Keratinocyte (primary cell): ENCODE data around the gene PHETA1.

Experiments
- EZH2 ChIP-seq: IDR thresholded peaks from one replicate; pipeline ENCODE4 v1.6.1; 2012; ENCODE audit warnings: inconsistent platforms, mild to moderate bottlenecking, low read length, moderate library complexity
- TF ChIP-seq, protein P1 (sequence below), 3 experiments: IDR thresholded peaks in 1 of 3; conservative IDR thresholded peaks in 1 of 3; optimal IDR thresholded peaks in 1 of 3; 2 replicates in 2 of 3; 3 replicates in 1 of 3; pipeline versions ENCODE3 to v1.5.1; 2011; ENCODE audit warnings: low read length in 3 of 3, mild to moderate bottlenecking in 3 of 3, moderate library complexity in 2 of 3, control low read depth in 1 of 3, inconsistent platforms in 1 of 3; ENCODE audit not compliant: insufficient read depth in 2 of 3; ENCODE audit errors: extremely low read depth in 1 of 3

GRCh38 chr12:111412830-111413441, 44.0 kb upstream of the PHETA1 start:
- TF ChIP-seq, protein P1, sequence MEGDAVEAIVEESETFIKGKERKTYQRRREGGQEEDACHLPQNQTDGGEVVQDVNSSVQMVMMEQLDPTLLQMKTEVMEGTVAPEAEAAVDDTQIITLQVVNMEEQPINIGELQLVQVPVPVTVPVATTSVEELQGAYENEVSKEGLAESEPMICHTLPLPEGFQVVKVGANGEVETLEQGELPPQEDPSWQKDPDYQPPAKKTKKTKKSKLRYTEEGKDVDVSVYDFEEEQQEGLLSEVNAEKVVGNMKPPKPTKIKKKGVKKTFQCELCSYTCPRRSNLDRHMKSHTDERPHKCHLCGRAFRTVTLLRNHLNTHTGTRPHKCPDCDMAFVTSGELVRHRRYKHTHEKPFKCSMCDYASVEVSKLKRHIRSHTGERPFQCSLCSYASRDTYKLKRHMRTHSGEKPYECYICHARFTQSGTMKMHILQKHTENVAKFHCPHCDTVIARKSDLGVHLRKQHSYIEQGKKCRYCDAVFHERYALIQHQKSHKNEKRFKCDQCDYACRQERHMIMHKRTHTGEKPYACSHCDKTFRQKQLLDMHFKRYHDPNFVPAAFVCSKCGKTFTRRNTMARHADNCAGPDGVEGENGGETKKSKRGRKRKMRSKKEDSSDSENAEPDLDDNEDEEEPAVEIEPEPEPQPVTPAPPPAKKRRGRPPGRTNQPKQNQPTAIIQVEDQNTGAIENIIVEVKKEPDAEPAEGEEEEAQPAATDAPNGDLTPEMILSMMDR (optimal IDR thresholded peaks at IDR 0.05 in 1 of 3, IDR thresholded peaks at IDR 0.05 in 1 of 3, conservative IDR thresholded peaks at IDR 0.05 in 1 of 3; ENCODE audit: extremely low read depth in 1 of 3, insufficient read depth in 2 of 3, low read length in 3 of 3), result no peak
- no peak for TF ChIP-seq EZH2
